Hematopoietic multipotent progenitor cell treated with erythropoietin and hydrocortisone succinate and interleukin-3 and kit ligand, for 17 days (in vitro differentiated cells): ENCODE results near the gene SPRR5.

Source experiments
- DNase-seq: peaks from one replicate; pipeline ENCODE4 v3.0.0-alpha.2; 2015; ENCODE audit warnings: low spot score

The SPRR5 gene

GRCh38 chr1:152946651-152947256 lies at the start of gene SPRR5:
TSS of gene SPRR5 (plus strand) at chr1:152947206. CDS start at chr1:152948555, 1,349 bp downstream.
- DNase-seq = no peak

GRCh38 chr1:152899027-152899426 lies 48.0 kb upstream of the SPRR5 start:
- DNase-seq = no peak

- no peak for DNase-seq
These were observed 47.1 kb upstream of the SPRR5 start for GRCh38 chr1:152899883-152900282.

- DNase-seq = no peak
These were observed 45.4 kb upstream of the SPRR5 start for GRCh38 chr1:152901631-152902030.

- DNase-seq = no peak
These were observed 44.4 kb upstream of the SPRR5 start for GRCh38 chr1:152902636-152903035.

GRCh38 chr1:152904688-152905440 lies 42.1 kb upstream of the SPRR5 start:
- no peak for DNase-seq

- no peak for DNase-seq
These were observed 40.9 kb upstream of the SPRR5 start for GRCh38 chr1:152906023-152906565.

- DNase-seq = no peak
These were observed 39.1 kb upstream of the SPRR5 start, which contains the start of gene IVL for GRCh38 chr1:152907686-152908601. TSS of gene IVL (plus strand) at chr1:152908546. CDS start at chr1:152909798, 1,252 bp downstream.

- no peak for DNase-seq
These were observed 37.8 kb upstream of the SPRR5 start for GRCh38 chr1:152909206-152909605.

- no peak for DNase-seq
These were observed 34.5 kb upstream of the SPRR5 start for GRCh38 chr1:152912471-152912870.

GRCh38 chr1:152912900-152913299 lies 34.1 kb upstream of the SPRR5 start:
- DNase-seq = no peak

- DNase-seq = no peak
These were observed 29.2 kb upstream of the SPRR5 start for GRCh38 chr1:152917794-152918193.

GRCh38 chr1:152919071-152919470 lies 27.9 kb upstream of the SPRR5 start:
- no peak for DNase-seq

GRCh38 chr1:152924191-152924590 lies 22.8 kb upstream of the SPRR5 start:
- DNase-seq = no peak

GRCh38 chr1:152926091-152926490 lies 20.9 kb upstream of the SPRR5 start:
- DNase-seq = no peak

GRCh38 chr1:152928671-152929070 lies 18.3 kb upstream of the SPRR5 start:
- DNase-seq = no peak

GRCh38 chr1:152932170-152932811 lies 14.7 kb upstream of the SPRR5 start:
- DNase-seq = no peak

- no peak for DNase-seq
These were observed 13.8 kb upstream of the SPRR5 start for GRCh38 chr1:152933196-152933595.

- no peak for DNase-seq
These were observed 6.4 kb upstream of the SPRR5 start for GRCh38 chr1:152940614-152941013.

GRCh38 chr1:152941037-152941711 lies 5.8 kb upstream of the SPRR5 start:
- DNase-seq = no peak

- no peak for DNase-seq
These were observed 4.8 kb upstream of the SPRR5 start for GRCh38 chr1:152942161-152942560.
